Activated naive CD4-positive, alpha-beta T cell treated with anti-CD3 and anti-CD28 coated beads for 36 hours (primary cell): ENCODE results near the gene ZNF284. TPM values are rescaled to one million over a fixed set of nuclear protein-coding genes. Genes with fewer than 3 reads are reported as not detected.

ENCODE experiments used
- CTCF ChIA-PET: fragments of 350-600 bp; sonication (Branson Sonifier 250); formaldehyde crosslinking; loops from one replicate; lab custom pipeline; 2021; ENCODE audit warnings: antibody characterized with exemption; lab: Charles Lee
- DNase-seq: peaks from one replicate; pipeline ENCODE4 v3.0.0-alpha.2; 2020
- H3K27ac Mint-ChIP-seq: one replicate; pipeline ENCODE4 v1.8.0; 2021; ENCODE audit warnings: mild to moderate bottlenecking, mixed read lengths
- H3K27me3 Mint-ChIP-seq: one replicate; pipeline ENCODE4 v1.8.0; 2021; ENCODE audit warnings: low read depth, mixed read lengths
- H3K36me3 Mint-ChIP-seq: one replicate; pipeline ENCODE4 v1.8.0; 2021; ENCODE audit warnings: low read depth, mixed read lengths
- H3K4me1 Mint-ChIP-seq: one replicate; pipeline ENCODE4 v1.8.0; 2021; ENCODE audit warnings: low read depth, mixed read lengths
- H3K4me3 Mint-ChIP-seq: one replicate; pipeline ENCODE4 v1.8.0; 2021; ENCODE audit warnings: mild to moderate bottlenecking, moderate library complexity, mixed read lengths
- H3K9me3 Mint-ChIP-seq: one replicate; pipeline ENCODE4 v1.8.0; 2021; ENCODE audit warnings: mixed read lengths
- intact Hi-C: fragments of 100-400 bp; cut with micrococcal nuclease; formaldehyde crosslinking; loops from one replicate; pipeline ENCODE4 v1.15.1; 2023
- total RNA-seq, 2 experiments: library from RNA; stranded (reverse); gene quantifications; one replicate each; pipeline ENCODE4 v1.2.3, GENCODE V29; 2021

Gene ZNF284
- total RNA-seq, 2 experiments from 2014 or later, result 0.76 to 0.86 TPM

- intact Hi-C loops, result no loop called here
- Mint-ChIP-seq H3K9me3 (peaks cover 53% of the 10 kb centered on the region), H3K4me1 (peaks cover 4% of the 10 kb centered on the region), H3K4me3 (no peak overlapping the region), H3K27ac (no peak overlapping the region), H3K36me3 (peaks cover 59% of the 10 kb centered on the region), H3K27me3 (no peaks in the 10 kb centered on the region)
- DNase-seq, result no peak
- CTCF ChIA-PET, result no interaction called here
These were observed 5.7 kb upstream of the ZNF284 start for GRCh38 chr19:44066305-44066704.

- Mint-ChIP-seq H3K4me3 (no peak overlapping the region), H3K9me3 (peaks cover 45% of the 10 kb centered on the region), H3K27ac (no peak overlapping the region), H3K4me1 (peaks cover 19% of the 10 kb centered on the region), H3K36me3 (peaks cover 32% of the 10 kb centered on the region), H3K27me3 (no peaks in the 10 kb centered on the region)
- intact Hi-C loops, result no loop called here
- CTCF ChIA-PET, result no interaction called here
- no peak for DNase-seq
These were observed 2.5 kb upstream of the ZNF284 start for GRCh38 chr19:44069415-44069814.

DNA sequence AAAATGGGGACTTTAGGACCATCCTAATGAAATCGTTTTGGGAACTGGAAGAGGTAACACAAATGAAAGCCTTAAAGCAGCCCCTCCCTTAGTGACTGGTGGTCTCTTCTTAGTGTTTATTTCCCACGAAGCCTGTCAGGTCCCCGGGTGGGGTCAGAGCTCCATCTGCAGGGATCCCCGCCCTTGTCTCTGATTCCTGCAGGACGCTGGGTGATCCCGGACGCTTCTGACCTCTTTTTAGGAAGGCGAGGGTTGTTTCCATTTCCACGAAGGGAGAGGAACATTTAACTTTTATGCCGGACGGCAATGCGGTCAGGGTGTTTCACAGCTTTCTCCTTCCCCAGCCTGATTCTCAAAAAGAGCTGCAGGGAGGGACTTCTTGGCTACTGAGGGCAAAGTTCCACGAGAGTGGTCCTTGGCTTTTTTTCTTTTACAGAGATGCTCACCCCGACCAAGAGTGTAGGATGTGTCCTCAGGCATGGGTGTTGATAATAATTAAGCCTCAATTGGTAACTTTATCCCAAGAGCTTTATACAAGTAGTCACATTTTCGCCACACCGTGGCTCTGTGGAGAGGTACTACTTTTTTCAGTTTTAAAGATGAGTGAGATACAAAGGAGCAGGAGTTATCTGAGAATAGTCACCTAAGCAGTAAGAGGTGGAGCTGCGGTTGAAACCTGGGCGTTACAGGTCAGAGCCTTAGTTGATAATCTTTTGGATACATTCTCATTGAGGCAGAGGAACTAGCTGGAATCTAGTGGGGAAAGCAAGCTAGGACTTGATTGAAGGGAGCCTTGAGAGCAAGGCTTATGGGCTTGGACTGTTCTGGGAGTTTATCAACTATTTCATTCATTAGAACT lies 813 bp downstream of the ZNF284 start:
- peaks cover 19% of the 10 kb centered on the region for H3K4me1 Mint-ChIP-seq
- peak overlapping the region; percentile 86 for H3K4me3 Mint-ChIP-seq
- DNase-seq, result peak; percentile 13
- intact Hi-C loops, result loop anchor here (1.0 to 5.0 kb wide), 8 partner anchors 20 to 246 kb away; partner anchors contain the start of genes ZNF223, ZNF224, ZNF225 and ZNF227
- H3K27me3 Mint-ChIP-seq, result no peaks in the 10 kb centered on the region
- peaks cover 23% of the 10 kb centered on the region for H3K9me3 Mint-ChIP-seq
- H3K36me3 Mint-ChIP-seq, result peaks cover 29% of the 10 kb centered on the region
- CTCF ChIA-PET, result interaction anchor here (0.6 kb wide), 1 partner anchor 110 kb away, joined by 6 read pairs; no protein-coding TSS in a partner anchor
- no peak overlapping the region for H3K27ac Mint-ChIP-seq

DNA sequence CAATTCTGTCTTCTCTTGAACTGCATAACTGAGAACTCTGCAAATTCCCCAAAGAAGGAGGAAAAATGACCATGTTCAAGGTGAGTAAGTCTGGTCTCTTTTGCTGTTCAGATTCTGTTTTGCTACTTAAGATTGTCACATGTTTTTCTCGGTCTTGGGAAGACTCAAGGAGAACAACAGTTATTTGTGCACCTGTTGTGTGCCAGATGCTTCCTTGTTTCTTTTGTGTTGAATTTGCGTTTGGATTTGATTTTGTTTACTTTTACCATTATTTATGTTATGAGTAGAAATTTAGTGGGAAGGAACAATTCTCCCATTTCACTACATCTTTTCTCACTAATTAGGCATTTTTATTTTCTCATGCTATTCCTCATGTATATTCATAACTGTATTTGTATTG lies 4.4 kb downstream of the ZNF284 start:
- no peak for DNase-seq
- Mint-ChIP-seq H3K4me3 (no peak overlapping the region), H3K27me3 (no peaks in the 10 kb centered on the region), H3K36me3 (peaks cover 40% of the 10 kb centered on the region), H3K4me1 (peaks cover 15% of the 10 kb centered on the region), H3K27ac (no peak overlapping the region), H3K9me3 (peaks cover 1% of the 10 kb centered on the region)
- CTCF ChIA-PET, result no interaction called here
- intact Hi-C loops, result no loop called here

DNA sequence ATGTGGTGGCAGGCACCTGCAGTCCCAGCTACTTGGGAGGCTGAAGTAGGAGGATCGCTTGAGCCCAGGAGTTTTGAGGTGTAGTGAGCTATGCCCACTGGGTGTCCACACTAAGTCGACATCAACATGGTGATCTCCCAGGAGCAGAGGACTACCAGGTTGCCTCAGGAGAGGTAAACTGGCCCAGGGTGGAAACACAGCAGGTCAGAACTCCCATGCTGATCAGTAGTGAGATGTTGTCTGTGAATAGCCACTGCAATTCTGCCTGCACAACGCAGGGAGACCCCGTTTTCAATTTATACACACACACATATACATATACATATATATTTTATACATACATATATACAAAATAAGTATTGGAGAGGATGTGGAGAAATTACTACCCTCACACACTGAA lies 20.1 kb downstream of the ZNF284 start:
- H3K27me3 Mint-ChIP-seq, result no peaks in the 10 kb centered on the region
- intact Hi-C loops, result no loop called here
- H3K9me3 Mint-ChIP-seq, result no peaks in the 10 kb centered on the region
- peaks cover 10% of the 10 kb centered on the region for H3K4me1 Mint-ChIP-seq
- H3K36me3 Mint-ChIP-seq, result peaks cover 12% of the 10 kb centered on the region
- DNase-seq, result no peak
- CTCF ChIA-PET, result no interaction called here
- H3K27ac Mint-ChIP-seq, result no peak overlapping the region
- H3K4me3 Mint-ChIP-seq, result no peak overlapping the region

DNA sequence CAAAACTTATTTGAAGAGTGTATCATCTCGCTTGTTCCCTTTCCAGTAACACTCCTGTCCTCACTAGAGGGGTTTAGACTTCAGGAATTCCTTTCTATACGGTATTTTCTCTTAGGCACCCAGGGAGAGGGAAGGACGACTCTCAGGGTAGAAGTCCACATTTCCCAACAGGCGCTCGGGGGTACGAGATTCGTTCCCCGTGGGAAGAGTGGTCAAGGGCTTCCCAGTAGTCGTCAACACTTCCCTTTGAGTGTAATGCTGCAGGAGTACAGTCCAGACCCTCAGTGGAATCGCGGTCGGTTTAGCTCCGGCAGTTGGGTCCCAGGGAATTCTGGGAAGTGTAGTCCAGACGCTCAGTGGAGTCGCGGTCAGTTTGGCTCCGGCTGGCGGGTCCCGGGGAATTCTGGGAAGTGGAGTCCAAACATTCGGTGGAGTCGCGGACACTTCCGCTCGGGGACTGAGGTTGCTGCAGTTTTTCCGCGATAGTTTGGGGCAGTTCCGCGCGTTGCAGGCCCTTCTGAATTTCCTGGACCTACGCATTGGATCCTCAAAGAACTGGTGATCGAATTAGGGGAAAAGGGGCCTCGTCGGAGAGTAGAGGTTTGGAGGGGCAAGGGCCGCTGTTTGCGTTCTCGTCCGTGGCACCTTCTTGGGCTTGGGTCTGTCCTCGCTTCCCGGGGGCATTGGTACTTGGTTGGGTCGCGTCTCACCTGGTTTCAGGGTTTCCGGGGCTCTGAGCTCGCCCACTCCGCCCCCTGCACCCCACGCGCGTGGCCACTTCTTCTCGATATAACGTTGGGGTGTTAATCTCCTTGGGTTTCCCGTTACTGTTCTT lies 22.2 kb downstream of the ZNF284 start, which contains the start of gene ZNF224:
TSS of gene ZNF224 (plus strand) at position 431 of the 835 bp plus-strand sequence. CDS start 3,513 bp downstream, outside the sequence.
- Mint-ChIP-seq H3K27ac (peak within 1 kb of the TSS; percentile 87), H3K4me1 (peaks cover 13% of the 10 kb centered on the region), H3K27me3 (no peaks in the 10 kb centered on the region), H3K9me3 (no peaks in the 10 kb centered on the region), H3K36me3 (peaks cover 23% of the 10 kb centered on the region), H3K4me3 (peak within 1 kb of the TSS; percentile 98)
- CTCF ChIA-PET, result interaction anchor here (0.6 to 1.2 kb wide), 3 partner anchors 48 to 406 kb away, joined by 3 to 5 read pairs (median 3); no protein-coding TSS in a partner anchor
- intact Hi-C loops, result loop anchor here (1.0 to 2.0 kb wide), 7 partner anchors 19 to 797 kb away; partner anchors contain the start of genes TOMM40, ZNF225, ZNF227 and ZNF230
- DNase-seq, result peak; percentile 91

DNA sequence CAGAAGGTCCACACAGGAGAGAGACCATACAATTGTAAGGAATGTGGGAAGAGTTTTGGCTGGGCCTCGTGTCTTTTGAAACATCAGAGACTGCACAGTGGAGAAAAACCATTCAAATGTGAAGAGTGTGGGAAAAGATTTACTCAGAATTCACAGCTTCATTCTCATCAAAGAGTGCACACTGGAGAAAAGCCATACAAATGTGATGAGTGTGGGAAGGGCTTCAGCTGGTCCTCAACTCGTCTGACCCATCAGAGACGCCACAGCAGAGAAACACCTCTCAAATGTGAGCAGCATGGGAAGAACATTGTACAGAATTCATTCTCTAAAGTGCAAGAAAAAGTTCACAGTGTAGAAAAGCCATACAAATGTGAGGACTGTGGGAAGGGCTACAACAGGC lies 35.8 kb downstream of the ZNF284 start:
- Mint-ChIP-seq H3K36me3 (peaks cover 58% of the 10 kb centered on the region), H3K27me3 (no peaks in the 10 kb centered on the region), H3K4me1 (peaks cover 6% of the 10 kb centered on the region), H3K27ac (no peak overlapping the region), H3K9me3 (peaks cover 63% of the 10 kb centered on the region), H3K4me3 (no peak overlapping the region)
- CTCF ChIA-PET, result no interaction called here
- DNase-seq, result no peak
- intact Hi-C loops, result no loop called here

DNA sequence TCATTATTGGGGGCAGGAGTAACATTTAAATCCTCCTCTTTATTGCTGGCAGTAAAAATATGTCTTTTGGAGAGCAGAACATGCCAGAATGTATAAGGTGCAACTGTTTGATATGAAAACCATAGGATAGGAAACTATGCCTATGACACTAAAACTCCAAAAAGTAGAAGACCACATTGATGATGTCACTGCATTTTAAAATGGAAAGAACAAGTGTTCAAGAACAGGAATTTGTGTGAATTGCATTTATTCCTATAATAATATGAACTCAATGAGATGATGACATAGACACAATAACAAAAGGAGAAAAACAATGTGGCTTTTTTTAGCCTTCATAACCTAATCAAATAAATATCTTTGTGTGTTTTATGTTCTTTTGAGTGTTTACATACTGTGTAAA lies 37.5 kb downstream of the ZNF284 start:
- peaks cover 57% of the 10 kb centered on the region for H3K9me3 Mint-ChIP-seq
- CTCF ChIA-PET, result no interaction called here
- intact Hi-C loops, result no loop called here

DNA sequence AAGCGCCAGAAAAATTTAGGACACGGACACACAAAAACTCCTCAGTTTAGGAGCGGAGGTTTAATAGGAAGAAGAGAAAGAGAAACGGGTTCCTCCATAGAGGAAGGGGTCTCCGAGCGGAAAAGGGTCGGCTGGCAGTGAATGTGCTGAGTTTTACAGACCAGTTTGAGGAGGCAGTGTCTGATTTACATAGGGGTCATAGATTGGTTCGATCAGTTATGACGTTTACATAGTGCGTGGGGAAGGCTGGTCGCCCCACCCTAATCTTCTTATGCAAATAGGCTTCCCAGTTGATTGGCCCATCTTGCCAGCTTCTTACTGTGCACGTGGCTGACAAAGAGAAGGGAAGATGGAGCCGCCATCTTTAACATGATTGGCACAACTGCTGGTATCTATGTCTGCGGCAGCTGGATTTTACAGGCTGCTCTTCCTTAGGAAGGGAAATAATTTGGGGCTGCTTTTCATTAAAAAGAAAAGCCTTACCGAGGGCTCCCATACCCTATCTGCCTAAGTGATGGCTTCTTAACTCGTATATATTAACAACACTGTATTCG lies 40.0 kb downstream of the ZNF284 start:
- peak; percentile 13 for DNase-seq
- H3K4me1 Mint-ChIP-seq, result peaks cover 16% of the 10 kb centered on the region
- peaks cover 31% of the 10 kb centered on the region for H3K36me3 Mint-ChIP-seq
- peaks cover 38% of the 10 kb centered on the region for H3K9me3 Mint-ChIP-seq
- no peaks in the 10 kb centered on the region for H3K27me3 Mint-ChIP-seq
- H3K4me3 Mint-ChIP-seq, result peak overlapping the region; percentile 26
- no peak overlapping the region for H3K27ac Mint-ChIP-seq
- intact Hi-C loops, result loop anchor here (5.0 kb wide), 1 partner anchor 390 kb away; the partner anchor contains the start of gene ZNF180
- CTCF ChIA-PET, result no interaction called here

More for the DNA sequence above, 37.5 kb downstream of the ZNF284 start:
- Mint-ChIP-seq H3K4me1 (peaks cover 13% of the 10 kb centered on the region), H3K27ac (no peak overlapping the region), H3K36me3 (peaks cover 41% of the 10 kb centered on the region), H3K27me3 (no peaks in the 10 kb centered on the region), H3K4me3 (no peak overlapping the region)
- no peak for DNase-seq

- intact Hi-C loops, result loop anchor here (1.0 to 5.0 kb wide), 7 partner anchors 18 to 390 kb away; partner anchors contain the start of genes ZNF180, ZNF224, ZNF226 and ZNF230
- no peak overlapping the region for H3K27ac Mint-ChIP-seq
- H3K9me3 Mint-ChIP-seq, result peaks cover 30% of the 10 kb centered on the region
- H3K4me3 Mint-ChIP-seq, result peak overlapping the region; percentile 95
- no peak for DNase-seq
- H3K27me3 Mint-ChIP-seq, result no peaks in the 10 kb centered on the region
- H3K4me1 Mint-ChIP-seq, result peaks cover 16% of the 10 kb centered on the region
- CTCF ChIA-PET, result no interaction called here
- peaks cover 29% of the 10 kb centered on the region for H3K36me3 Mint-ChIP-seq
These were observed 40.8 kb downstream of the ZNF284 start for GRCh38 chr19:44112802-44113137.

GRCh38 chr19:44113138-44113783 lies 41.3 kb downstream of the ZNF284 start, which contains the start of gene ZNF225:
Gene ZNF225, plus strand, starts transcription at chr19:44113399. Its CDS starts 2,429 bp downstream, at chr19:44115828.
- Mint-ChIP-seq H3K27ac (peak within 1 kb of the TSS; percentile 78), H3K9me3 (peaks cover 25% of the 10 kb centered on the region), H3K27me3 (no peaks in the 10 kb centered on the region), H3K4me3 (peak within 1 kb of the TSS; percentile 95), H3K4me1 (peaks cover 16% of the 10 kb centered on the region), H3K36me3 (peaks cover 27% of the 10 kb centered on the region)
- intact Hi-C loops, result loop anchor here (1.0 to 5.0 kb wide), 7 partner anchors 19 to 389 kb away; partner anchors contain the start of genes ZNF180, ZNF224, ZNF226 and ZNF230
- CTCF ChIA-PET, result interaction anchor here (0.9 kb wide), 1 partner anchor 52 kb away, joined by 3 read pairs; the partner anchor contains the start of gene ZNF226
- peak; percentile 93 for DNase-seq
